ENCODE results near the gene ADCY6.

DNA sequence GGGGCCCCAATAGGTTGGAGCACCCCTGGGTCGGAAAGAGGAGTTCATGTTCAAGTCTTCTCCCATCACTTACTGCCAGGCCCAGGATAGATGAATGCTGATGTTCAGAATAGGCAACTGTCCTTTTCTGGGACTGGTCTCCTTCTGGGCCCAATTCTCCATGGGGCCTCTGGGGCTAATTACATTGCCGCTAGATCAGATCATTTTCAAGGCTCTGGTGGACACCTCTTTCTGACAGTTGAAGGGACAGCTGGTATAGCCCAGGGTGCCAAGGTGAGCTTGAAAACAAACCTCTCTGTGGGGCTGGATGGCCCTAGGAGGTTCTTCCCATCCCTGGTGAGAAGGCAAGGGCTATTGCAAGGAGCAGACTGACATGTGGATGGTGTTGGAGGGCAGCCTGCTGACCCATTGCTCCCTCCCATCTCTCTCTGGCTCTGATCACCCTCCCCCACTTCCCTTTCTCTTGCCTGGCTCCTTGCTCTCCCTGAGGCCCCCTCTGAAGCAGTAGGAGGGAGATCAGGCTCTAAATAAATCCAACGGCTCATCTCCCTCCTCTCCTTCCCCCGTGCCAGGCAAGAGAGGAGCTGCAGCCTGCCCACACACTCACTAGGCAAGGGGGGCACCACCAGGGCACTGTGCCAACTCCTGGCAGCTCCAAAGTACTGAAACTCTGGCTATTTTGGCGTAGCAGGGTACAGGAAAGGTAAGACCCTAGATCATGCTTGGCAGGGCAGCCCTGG, 31.3 kb upstream of the ADCY6 start:
- TF ChIP-seq, protein P1, sequence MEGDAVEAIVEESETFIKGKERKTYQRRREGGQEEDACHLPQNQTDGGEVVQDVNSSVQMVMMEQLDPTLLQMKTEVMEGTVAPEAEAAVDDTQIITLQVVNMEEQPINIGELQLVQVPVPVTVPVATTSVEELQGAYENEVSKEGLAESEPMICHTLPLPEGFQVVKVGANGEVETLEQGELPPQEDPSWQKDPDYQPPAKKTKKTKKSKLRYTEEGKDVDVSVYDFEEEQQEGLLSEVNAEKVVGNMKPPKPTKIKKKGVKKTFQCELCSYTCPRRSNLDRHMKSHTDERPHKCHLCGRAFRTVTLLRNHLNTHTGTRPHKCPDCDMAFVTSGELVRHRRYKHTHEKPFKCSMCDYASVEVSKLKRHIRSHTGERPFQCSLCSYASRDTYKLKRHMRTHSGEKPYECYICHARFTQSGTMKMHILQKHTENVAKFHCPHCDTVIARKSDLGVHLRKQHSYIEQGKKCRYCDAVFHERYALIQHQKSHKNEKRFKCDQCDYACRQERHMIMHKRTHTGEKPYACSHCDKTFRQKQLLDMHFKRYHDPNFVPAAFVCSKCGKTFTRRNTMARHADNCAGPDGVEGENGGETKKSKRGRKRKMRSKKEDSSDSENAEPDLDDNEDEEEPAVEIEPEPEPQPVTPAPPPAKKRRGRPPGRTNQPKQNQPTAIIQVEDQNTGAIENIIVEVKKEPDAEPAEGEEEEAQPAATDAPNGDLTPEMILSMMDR (IDR thresholded peaks at IDR 0.05; ENCODE audit: low read depth, low read length, missing input control): no peak
- TF ChIP-seq, protein P2, sequence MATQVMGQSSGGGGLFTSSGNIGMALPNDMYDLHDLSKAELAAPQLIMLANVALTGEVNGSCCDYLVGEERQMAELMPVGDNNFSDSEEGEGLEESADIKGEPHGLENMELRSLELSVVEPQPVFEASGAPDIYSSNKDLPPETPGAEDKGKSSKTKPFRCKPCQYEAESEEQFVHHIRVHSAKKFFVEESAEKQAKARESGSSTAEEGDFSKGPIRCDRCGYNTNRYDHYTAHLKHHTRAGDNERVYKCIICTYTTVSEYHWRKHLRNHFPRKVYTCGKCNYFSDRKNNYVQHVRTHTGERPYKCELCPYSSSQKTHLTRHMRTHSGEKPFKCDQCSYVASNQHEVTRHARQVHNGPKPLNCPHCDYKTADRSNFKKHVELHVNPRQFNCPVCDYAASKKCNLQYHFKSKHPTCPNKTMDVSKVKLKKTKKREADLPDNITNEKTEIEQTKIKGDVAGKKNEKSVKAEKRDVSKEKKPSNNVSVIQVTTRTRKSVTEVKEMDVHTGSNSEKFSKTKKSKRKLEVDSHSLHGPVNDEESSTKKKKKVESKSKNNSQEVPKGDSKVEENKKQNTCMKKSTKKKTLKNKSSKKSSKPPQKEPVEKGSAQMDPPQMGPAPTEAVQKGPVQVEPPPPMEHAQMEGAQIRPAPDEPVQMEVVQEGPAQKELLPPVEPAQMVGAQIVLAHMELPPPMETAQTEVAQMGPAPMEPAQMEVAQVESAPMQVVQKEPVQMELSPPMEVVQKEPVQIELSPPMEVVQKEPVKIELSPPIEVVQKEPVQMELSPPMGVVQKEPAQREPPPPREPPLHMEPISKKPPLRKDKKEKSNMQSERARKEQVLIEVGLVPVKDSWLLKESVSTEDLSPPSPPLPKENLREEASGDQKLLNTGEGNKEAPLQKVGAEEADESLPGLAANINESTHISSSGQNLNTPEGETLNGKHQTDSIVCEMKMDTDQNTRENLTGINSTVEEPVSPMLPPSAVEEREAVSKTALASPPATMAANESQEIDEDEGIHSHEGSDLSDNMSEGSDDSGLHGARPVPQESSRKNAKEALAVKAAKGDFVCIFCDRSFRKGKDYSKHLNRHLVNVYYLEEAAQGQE (IDR thresholded peaks at IDR 0.05): no peak
- TF ChIP-seq, protein P3, sequence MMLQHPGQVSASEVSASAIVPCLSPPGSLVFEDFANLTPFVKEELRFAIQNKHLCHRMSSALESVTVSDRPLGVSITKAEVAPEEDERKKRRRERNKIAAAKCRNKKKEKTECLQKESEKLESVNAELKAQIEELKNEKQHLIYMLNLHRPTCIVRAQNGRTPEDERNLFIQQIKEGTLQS (IDR thresholded peaks at IDR 0.05): no peak
- TF ChIP-seq JUND (IDR thresholded peaks at IDR 0.05) (no peak), TAF1 (conservative IDR thresholded peaks at IDR 0.05) (no peak), EGR1 (IDR thresholded peaks at IDR 0.05; ENCODE audit: low read depth in 2 of 2) (no peak), HNF4A (conservative IDR thresholded peaks at IDR 0.05) (no peak), SP1 (IDR thresholded peaks at IDR 0.05) (no peak), RAD21 (IDR thresholded peaks at IDR 0.05) (no peak), YY1 (IDR thresholded peaks at IDR 0.05) (no peak), FOXA1 (IDR thresholded peaks at IDR 0.05) (no peak)
- TF ChIP-seq, protein P4, sequence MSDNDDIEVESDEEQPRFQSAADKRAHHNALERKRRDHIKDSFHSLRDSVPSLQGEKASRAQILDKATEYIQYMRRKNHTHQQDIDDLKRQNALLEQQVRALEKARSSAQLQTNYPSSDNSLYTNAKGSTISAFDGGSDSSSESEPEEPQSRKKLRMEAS (IDR thresholded peaks at IDR 0.05): no peak

Data from liver (tissue), 3 donors.